ENCODE measurements around the gene BMPR1B.
"Not testable (repeated sequence)": the region's sequence is repeated elsewhere in the genome, so short reads cannot be mapped to it uniquely, and the experiment has no call there.

BMPR1B gene

GRCh38 chr4:94841166-94841863 lies 83.6 kb downstream of the BMPR1B start:
- not testable (repeated sequence) for DNase-seq

- DNase-seq, result no peak
Observed at GRCh38 chr4:94841864-94842221, 84.1 kb downstream of the BMPR1B start.

- DNase-seq, result no peak
Observed at GRCh38 chr4:94843216-94843615, 85.5 kb downstream of the BMPR1B start.

GRCh38 chr4:94848326-94848725 lies 90.6 kb downstream of the BMPR1B start:
- no peak for DNase-seq

- no peak for DNase-seq
Observed at GRCh38 chr4:94849901-94850300, 92.1 kb downstream of the BMPR1B start.

GRCh38 chr4:94852616-94853015 lies 94.9 kb downstream of the BMPR1B start:
- peak; percentile 57 for DNase-seq

- DNase-seq, result no peak
Observed at GRCh38 chr4:94856030-94856429, 98.3 kb downstream of the BMPR1B start.

GRCh38 chr4:94870146-94870545 lies 112.4 kb downstream of the BMPR1B start:
- DNase-seq, result peak; percentile 35

GRCh38 chr4:94871644-94872305 lies 114.0 kb downstream of the BMPR1B start:
- DNase-seq, result no peak

GRCh38 chr4:94877973-94878372 lies 120.2 kb downstream of the BMPR1B start:
- peak; percentile 58 for DNase-seq

GRCh38 chr4:94880956-94881355 lies 123.2 kb downstream of the BMPR1B start:
- peak; percentile 61 for DNase-seq

- DNase-seq, result no peak
Observed at GRCh38 chr4:94882756-94883155, 125.0 kb downstream of the BMPR1B start.

- no peak for DNase-seq
Observed at GRCh38 chr4:94887027-94887426, 129.3 kb downstream of the BMPR1B start.

GRCh38 chr4:94889523-94889922 lies 131.8 kb downstream of the BMPR1B start:
- DNase-seq, result no peak

GRCh38 chr4:94889946-94890345 lies 132.2 kb downstream of the BMPR1B start:
- peak; percentile 94 for DNase-seq

- no peak for DNase-seq
Observed at GRCh38 chr4:94890579-94890978, 132.8 kb downstream of the BMPR1B start.

GRCh38 chr4:94892051-94892450 lies 134.3 kb downstream of the BMPR1B start:
- no peak for DNase-seq

GRCh38 chr4:94895081-94895480 lies 137.3 kb downstream of the BMPR1B start:
- DNase-seq, result no peak

GRCh38 chr4:94897023-94897422 lies 139.3 kb downstream of the BMPR1B start:
- no peak for DNase-seq

GRCh38 chr4:94905511-94905910 lies 147.8 kb downstream of the BMPR1B start:
- DNase-seq, result no peak

GRCh38 chr4:94909645-94910044 lies 151.9 kb downstream of the BMPR1B start:
- no peak for DNase-seq

GRCh38 chr4:94911106-94911505 lies 153.4 kb downstream of the BMPR1B start:
- DNase-seq, result no peak

- no peak for DNase-seq
Observed at GRCh38 chr4:94912606-94913005, 154.9 kb downstream of the BMPR1B start.

GRCh38 chr4:94913316-94913715 lies 155.6 kb downstream of the BMPR1B start:
- DNase-seq, result no peak

- no peak for DNase-seq
Observed at GRCh38 chr4:94917146-94917545, 159.4 kb downstream of the BMPR1B start.
